PC-3 (cell line): ENCODE measurements around the gene TMEM186. TPM values are rescaled to one million over a fixed set of nuclear protein-coding genes. Genes with fewer than 3 reads are reported as not detected.

Source experiments
- ATAC-seq: fragments of 200-7000 bp; cut with Tn5 transposase; 2 replicates; pipeline ENCODE4 v1.9.1; 2020; ENCODE audit warnings: mild to moderate bottlenecking, moderate library complexity
- BruUV-seq: library from RNA; stranded (reverse); fragments of 400-500 nt; replicated peaks from 2 replicates; lab custom pipeline; 2021; lab: Mats Ljungman, UMichigan
- CTCF ChIA-PET: fragments of 300-600 bp; sonication (Branson Sonifier 250); formaldehyde crosslinking; loops from one replicate; lab custom pipeline; 2022; ENCODE audit warnings: antibody characterized with exemption; lab: Charles Lee
- POLR2A ChIA-PET: fragments of 300-600 bp; sonication (Branson Sonifier 250); formaldehyde crosslinking; loops from one replicate; lab custom pipeline; 2022; ENCODE audit warnings: antibody characterized with exemption; ENCODE audit not compliant: unreplicated experiment; lab: Charles Lee
- DNase-seq: peaks from one replicate; pipeline ENCODE4 v3.0.0-alpha.2; 2015
- H2AFZ ChIP-seq: fragments of 300-600 bp; sonication (generic); 2 replicates; pipeline ENCODE4 v1.6.0; 2016; ENCODE audit warnings: antibody characterized with exemption, low read length
- H3F3A ChIP-seq: fragments of 300-600 bp; sonication (generic); one replicate; pipeline ENCODE4 v1.6.0; 2017; ENCODE audit warnings: antibody characterized with exemption, low read length, control low read depth, mild to moderate bottlenecking; ENCODE audit not compliant: unreplicated experiment
- H3K27ac ChIP-seq: fragments of 300-600 bp; sonication (generic); 2 replicates; pipeline ENCODE4 v1.5.1; 2016; ENCODE audit warnings: mild to moderate bottlenecking, low read length
- H3K27me3 ChIP-seq: fragments of 300-600 bp; sonication (generic); 2 replicates; pipeline ENCODE4 v1.6.1; 2016; ENCODE audit warnings: low read length, mixed read lengths
- H3K36me3 ChIP-seq: fragments of 300-600 bp; sonication (generic); 2 replicates; pipeline ENCODE4 v1.6.1; 2016; ENCODE audit warnings: low read depth, mixed run types, low read length, mixed read lengths
- H3K4me1 ChIP-seq: fragments of 300-600 bp; sonication (generic); 2 replicates; pipeline ENCODE4 v1.5.1; 2016; ENCODE audit warnings: low read length; ENCODE audit not compliant: insufficient read depth
- H3K4me2 ChIP-seq: fragments of 300-600 bp; sonication (generic); 2 replicates; pipeline ENCODE4 v1.6.0; 2016; ENCODE audit warnings: low read length
- H3K4me3 ChIP-seq: fragments of 300-600 bp; sonication (generic); 2 replicates; pipeline ENCODE4 v1.5.1; 2016; ENCODE audit warnings: mild to moderate bottlenecking, low read length, mixed read lengths
- H3K79me2 ChIP-seq: fragments of 300-600 bp; sonication (generic); 2 replicates; pipeline ENCODE4 v1.6.1; 2017; ENCODE audit warnings: low read length, mixed read lengths
- H3K9ac ChIP-seq: fragments of 300-600 bp; sonication (generic); 2 replicates; pipeline ENCODE4 v1.6.0; 2016; ENCODE audit warnings: mild to moderate bottlenecking, low read length
- H3K9me2 ChIP-seq: fragments of 300-600 bp; sonication (generic); replicated peaks from 2 replicates; pipeline ENCODE4 v1.6.1; 2016; ENCODE audit warnings: mixed run types, low read length, mixed read lengths
- H3K9me3 ChIP-seq: fragments of 300-600 bp; sonication (generic); 2 replicates; pipeline ENCODE4 v1.6.1; 2016; ENCODE audit warnings: low read length, mixed read lengths
- H4K20me1 ChIP-seq: fragments of 300-600 bp; sonication (generic); 2 replicates; pipeline ENCODE4 v1.6.1; 2016; ENCODE audit warnings: low read length, mixed read lengths
- CTCF ChIP-seq: fragments of 300-600 bp; sonication (generic); conservative IDR thresholded peaks from 2 replicates; pipeline ENCODE4 v1.5.1; 2017; ENCODE audit warnings: antibody characterized with exemption, low read depth, mild to moderate bottlenecking, low read length
- EZH2 ChIP-seq: fragments of 300-600 bp; sonication (generic); IDR thresholded peaks from one replicate; pipeline ENCODE4 v1.6.1; 2017; ENCODE audit warnings: antibody characterized with exemption, mild to moderate bottlenecking, low read length; ENCODE audit not compliant: unreplicated experiment
- EZH2phosphoT487 ChIP-seq: fragments of 300-600 bp; sonication (generic); IDR thresholded peaks from 2 replicates; pipeline ENCODE4 v1.6.1; 2018; ENCODE audit warnings: mild to moderate bottlenecking, antibody characterized with exemption, low read length, borderline replicate concordance
- intact Hi-C: fragments of 100-400 bp; cut with micrococcal nuclease; formaldehyde crosslinking; loops from 2 replicates; pipeline ENCODE4 v1.9.0; 2023
- total RNA-seq: library from RNA; depleted of rRNA; stranded (reverse); fragments of >200 nt; gene quantifications from 2 replicates; pipeline ENCODE4 v1.2.3, GENCODE V29; 2014

TMEM186 gene
- total RNA-seq, 1 experiment from 2014 or later: 7.4 TPM

GRCh38 chr16:8773537-8773936 lies 23.9 kb downstream of the TMEM186 start:
- POLR2A ChIA-PET: no interaction called here
- intact Hi-C loops: no loop called here
- H3K9me3 ChIP-seq: no peaks in the 10 kb centered on the region
- no peaks in the 10 kb centered on the region for H3K4me1 ChIP-seq
- H2AFZ ChIP-seq: no peak overlapping the region
- no peak for ATAC-seq
- H3K4me3 ChIP-seq: no peak overlapping the region
- no peaks in the 10 kb centered on the region for H3K27me3 ChIP-seq
- H3K9ac ChIP-seq: no peak overlapping the region
- CTCF ChIA-PET: no interaction called here
- no peaks in the 10 kb centered on the region for H4K20me1 ChIP-seq
- TF ChIP-seq EZH2phosphoT487: no peak
- TF ChIP-seq CTCF: no peak
- no peak for TF ChIP-seq EZH2
- H3K27ac ChIP-seq: no peak overlapping the region
- DNase-seq: no peak
- H3K9me2 ChIP-seq: no peaks in the 10 kb centered on the region
- H3K4me2 ChIP-seq: no peak overlapping the region
- no peaks in the 10 kb centered on the region for H3F3A ChIP-seq
- H3K79me2 ChIP-seq: no peaks in the 10 kb centered on the region
- H3K36me3 ChIP-seq: no peaks in the 10 kb centered on the region
- BruUV-seq: no TSS peak

GRCh38 chr16:8768692-8769091 lies 28.7 kb downstream of the TMEM186 start:
- Histone ChIP-seq H3K79me2 (no peaks in the 10 kb centered on the region), H3K9ac (no peak overlapping the region), H3K27ac (no peak overlapping the region), H3K36me3 (no peaks in the 10 kb centered on the region), H2AFZ (no peak overlapping the region), H4K20me1 (no peaks in the 10 kb centered on the region), H3F3A (no peaks in the 10 kb centered on the region), H3K27me3 (no peaks in the 10 kb centered on the region), H3K9me3 (no peaks in the 10 kb centered on the region), H3K9me2 (no peaks in the 10 kb centered on the region), H3K4me1 (no peaks in the 10 kb centered on the region), H3K4me2 (no peak overlapping the region), H3K4me3 (no peak overlapping the region)
- DNase-seq (no peak), ATAC-seq (no peak)
- no TSS peak for BruUV-seq
- CTCF ChIA-PET: no interaction called here
- TF ChIP-seq EZH2phosphoT487 (no peak), CTCF (no peak), EZH2 (no peak)
- intact Hi-C loops: no loop called here
- POLR2A ChIA-PET: no interaction called here

GRCh38 chr16:8768283-8768682 lies 29.2 kb downstream of the TMEM186 start:
- Histone ChIP-seq H3K27ac (no peak overlapping the region), H3K9me3 (no peaks in the 10 kb centered on the region), H2AFZ (no peak overlapping the region), H3K36me3 (no peaks in the 10 kb centered on the region), H3K4me3 (no peak overlapping the region), H4K20me1 (no peaks in the 10 kb centered on the region), H3K9me2 (no peaks in the 10 kb centered on the region), H3K79me2 (no peaks in the 10 kb centered on the region), H3K4me1 (no peaks in the 10 kb centered on the region), H3K27me3 (no peaks in the 10 kb centered on the region), H3F3A (no peaks in the 10 kb centered on the region), H3K9ac (no peak overlapping the region), H3K4me2 (no peak overlapping the region)
- BruUV-seq: no TSS peak
- no peak for TF ChIP-seq EZH2
- no peak for TF ChIP-seq CTCF
- TF ChIP-seq EZH2phosphoT487: no peak
- ChIA-PET CTCF (no interaction called here), POLR2A (no interaction called here)
- DNase-seq (no peak), ATAC-seq (no peak)
- intact Hi-C loops: no loop called here
